H7 (cell line): ENCODE measurements around the gene RAD23B. TPM values are rescaled to one million over a fixed set of nuclear protein-coding genes. Genes with fewer than 3 reads are reported as not detected.
"Not testable (repeated sequence)": the region's sequence is repeated elsewhere in the genome, so short reads cannot be mapped to it uniquely, and the experiment has no call there.

Source experiments
- DNase-seq: peaks from one replicate; pipeline ENCODE4 v3.0.0; 2012
- H3K27me3 ChIP-seq: 2 replicates; pipeline ENCODE4 v1.6.0; 2011; ENCODE audit warnings: mild to moderate bottlenecking, low read length; ENCODE audit not compliant: control insufficient read depth, insufficient read depth
- H3K36me3 ChIP-seq: replicated peaks from 2 replicates; pipeline ENCODE4 v1.5.1; 2011; ENCODE audit warnings: low read length; ENCODE audit not compliant: control insufficient read depth, insufficient read depth
- H3K4me3 ChIP-seq: 2 replicates; pipeline ENCODE4 v1.5.1; 2011; ENCODE audit warnings: low read depth, mild to moderate bottlenecking, control low read depth, low read length, moderate library complexity; ENCODE audit not compliant: insufficient read depth
- total RNA-seq: library from RNA; depleted of rRNA; stranded (reverse); fragments of >200 nt; shearing (Covaris generic); gene quantifications from 2 replicates; pipeline ENCODE4 v1.2.3, GENCODE V29; 2014

Gene RAD23B
- total RNA-seq, 1 experiment from 2014 or later = 137 TPM

DNA sequence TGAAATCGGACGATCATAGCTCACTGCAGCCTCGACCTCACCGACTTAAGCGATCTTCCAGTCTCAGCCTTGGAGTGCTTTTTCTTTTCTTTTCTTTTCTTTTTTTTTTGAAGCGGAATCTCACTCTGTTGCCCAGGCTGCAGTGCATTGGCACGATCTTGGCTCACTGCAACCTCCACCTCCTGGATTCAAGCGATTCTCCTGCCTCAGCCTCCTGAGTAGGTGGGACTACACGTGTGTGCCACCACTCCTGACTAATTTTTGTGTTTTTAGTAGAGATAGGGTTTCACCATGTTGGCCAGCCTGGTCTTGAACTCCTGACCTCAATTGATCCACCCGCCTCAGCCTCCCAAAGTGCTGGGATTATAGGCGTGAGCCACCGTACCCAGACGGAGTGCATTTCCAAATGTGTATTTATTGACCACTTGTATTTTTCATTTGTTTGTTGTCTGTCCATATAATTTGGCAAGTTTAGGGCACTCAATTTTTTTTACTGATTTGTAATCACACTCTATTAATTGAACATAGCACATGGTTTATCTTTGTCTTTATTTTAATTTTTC, 23.2 kb upstream of the RAD23B start:
- not testable (repeated sequence) for H3K36me3 ChIP-seq, H3K4me3 ChIP-seq, DNase-seq, H3K27me3 ChIP-seq

DNA sequence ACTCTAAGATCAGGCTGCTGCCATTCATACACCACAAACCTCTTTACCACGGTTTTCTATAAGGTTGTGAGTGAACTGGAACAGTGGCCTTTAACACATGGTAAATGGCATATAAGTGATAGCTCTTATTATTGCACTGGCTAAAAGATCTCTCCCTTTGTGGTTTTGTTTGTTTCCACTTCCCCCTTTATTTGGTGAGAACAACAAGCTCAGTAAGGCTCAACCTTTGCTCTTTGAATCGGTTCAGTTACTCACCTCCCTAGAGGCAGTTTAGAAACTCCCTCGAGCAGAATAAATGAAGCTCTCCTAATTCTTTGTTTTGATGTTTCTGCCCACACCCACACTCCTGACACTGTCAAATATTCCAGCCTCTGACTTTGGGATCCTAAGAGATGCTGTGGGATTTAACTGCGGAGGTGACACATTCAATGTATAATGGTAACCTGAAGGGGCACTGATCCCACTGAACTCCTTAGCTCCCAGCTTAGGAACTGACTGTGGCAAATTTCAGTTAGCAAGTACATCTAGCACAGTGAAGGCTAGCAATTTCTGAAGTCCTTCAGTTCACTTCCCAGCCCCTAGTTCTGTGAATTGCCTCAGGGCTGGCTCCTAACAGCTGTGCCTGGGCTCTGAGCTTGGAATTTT, 22.5 kb upstream of the RAD23B start:
- peak; percentile 24 for DNase-seq
- Histone ChIP-seq H3K27me3 (no peaks in the 10 kb centered on the region), H3K36me3 (no peaks in the 10 kb centered on the region), H3K4me3 (no peak overlapping the region)

DNA sequence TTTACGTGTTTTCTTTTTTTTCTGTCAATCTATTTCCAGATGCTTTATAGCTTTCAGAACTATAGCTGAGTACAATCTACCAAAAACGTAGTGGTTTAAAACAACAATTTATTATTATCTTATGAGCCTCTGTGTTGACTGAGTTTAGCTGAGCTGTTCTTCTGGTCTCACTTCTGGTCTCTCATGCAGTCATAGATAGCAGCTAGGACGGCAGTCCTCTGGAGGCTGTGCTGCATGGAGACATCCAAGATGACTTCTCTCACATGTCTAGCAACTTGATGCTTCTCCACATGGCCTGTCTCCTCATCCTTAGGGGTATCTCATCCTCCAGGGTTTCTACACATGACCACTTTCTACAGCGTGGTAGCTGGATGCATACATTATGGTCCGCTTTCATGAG, 22.0 kb upstream of the RAD23B start:
- Histone ChIP-seq H3K27me3 (no peaks in the 10 kb centered on the region), H3K4me3 (no peak overlapping the region), H3K36me3 (no peaks in the 10 kb centered on the region)
- DNase-seq = no peak

DNA sequence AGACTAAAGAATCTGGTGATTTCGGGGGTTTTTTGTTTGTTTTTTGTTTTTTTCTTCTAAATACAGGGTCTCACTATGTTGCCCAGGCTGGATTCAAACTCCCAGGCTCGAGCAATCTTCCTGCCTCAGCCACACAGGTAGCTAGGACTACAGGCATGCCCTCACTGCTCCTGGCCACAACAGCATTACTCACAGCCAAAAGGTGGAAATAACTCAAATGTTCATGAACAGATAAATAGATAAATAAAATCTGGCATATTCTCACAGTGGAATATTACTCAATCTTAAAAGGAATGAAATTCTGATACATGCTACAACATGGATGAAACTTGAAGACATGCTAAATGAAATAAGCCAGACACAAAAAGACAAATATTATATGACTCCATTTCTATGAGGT, 19.8 kb upstream of the RAD23B start:
- Histone ChIP-seq H3K36me3 (no peaks in the 10 kb centered on the region), H3K4me3 (no peak overlapping the region), H3K27me3 (no peaks in the 10 kb centered on the region)
- no peak for DNase-seq

DNA sequence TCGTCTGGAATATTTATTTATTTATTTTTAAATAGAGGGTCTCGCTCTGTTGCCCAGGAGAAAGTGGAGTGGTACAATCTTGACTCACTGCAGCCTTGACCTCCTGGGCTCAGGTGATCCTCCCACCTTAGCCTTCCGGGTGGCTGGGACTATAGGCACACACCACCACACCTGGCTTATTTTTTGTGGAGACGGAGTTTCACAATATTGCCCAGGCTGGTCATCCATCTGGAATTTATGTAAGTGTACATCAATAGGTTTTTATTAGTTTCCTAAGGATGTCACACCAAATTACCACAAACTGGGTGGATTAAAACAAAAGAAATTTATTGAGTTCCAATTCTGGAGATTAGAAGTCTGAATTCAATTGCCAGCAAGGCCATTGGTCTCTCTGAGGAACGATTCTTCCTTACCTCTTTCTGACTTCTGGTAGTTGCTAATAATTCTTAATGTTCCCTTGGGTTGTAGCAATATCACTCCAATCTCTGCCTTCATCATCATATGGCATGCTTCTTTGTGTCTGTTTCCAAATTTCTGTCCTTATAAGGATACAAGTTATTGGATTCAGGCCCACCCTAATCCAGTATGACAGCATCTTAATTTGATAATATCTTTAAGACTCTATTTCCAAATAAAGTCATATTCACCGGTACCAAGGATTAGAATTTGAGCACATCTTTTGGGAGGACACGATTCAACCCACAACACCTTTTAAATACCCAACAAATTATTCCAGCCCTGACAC, 16.3 kb upstream of the RAD23B start:
- Histone ChIP-seq H3K4me3 (no peak overlapping the region), H3K27me3 (no peaks in the 10 kb centered on the region), H3K36me3 (no peaks in the 10 kb centered on the region)
- DNase-seq = no peak

DNA sequence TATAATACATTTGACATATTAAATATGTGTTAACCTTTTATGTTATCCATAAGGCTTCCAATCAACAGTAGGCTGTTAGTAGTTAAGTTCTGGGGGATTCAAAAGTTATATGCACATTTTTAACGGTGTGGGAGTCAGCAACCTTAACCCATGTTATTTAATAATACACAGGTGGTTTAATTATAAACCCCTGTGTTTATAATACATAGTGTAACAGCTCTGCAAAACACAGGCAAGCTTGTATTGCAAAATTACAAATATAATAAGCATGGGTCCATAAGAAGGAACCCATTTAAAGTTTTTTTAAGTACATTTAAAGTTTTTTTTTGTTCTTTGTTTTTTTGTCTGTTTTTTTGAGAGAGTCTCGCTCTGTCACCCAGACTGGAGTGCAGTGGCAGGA, 14.5 kb upstream of the RAD23B start:
- Histone ChIP-seq H3K36me3 (no peaks in the 10 kb centered on the region), H3K4me3 (no peak overlapping the region), H3K27me3 (no peaks in the 10 kb centered on the region)
- DNase-seq = no peak

DNA sequence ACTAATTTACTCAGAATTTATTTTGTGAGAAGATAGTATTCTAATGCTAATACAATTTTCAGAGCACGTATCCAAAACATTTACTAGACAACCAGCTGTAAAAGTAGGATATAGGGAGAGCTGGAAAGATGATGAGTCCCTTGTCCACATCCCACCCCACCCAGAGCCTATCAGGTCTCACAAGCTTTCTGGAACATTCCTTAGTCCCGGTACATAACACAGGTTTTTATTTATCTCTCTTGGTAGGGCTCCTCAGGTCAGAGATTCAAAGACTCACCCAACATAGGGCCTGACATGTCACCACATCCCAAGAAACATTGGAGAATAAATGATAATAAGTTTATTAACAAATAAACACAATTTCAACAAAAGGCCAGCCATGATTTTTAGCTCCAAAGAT, 13.8 kb upstream of the RAD23B start:
- Histone ChIP-seq H3K36me3 (no peaks in the 10 kb centered on the region), H3K4me3 (no peak overlapping the region), H3K27me3 (no peaks in the 10 kb centered on the region)
- no peak for DNase-seq

DNA sequence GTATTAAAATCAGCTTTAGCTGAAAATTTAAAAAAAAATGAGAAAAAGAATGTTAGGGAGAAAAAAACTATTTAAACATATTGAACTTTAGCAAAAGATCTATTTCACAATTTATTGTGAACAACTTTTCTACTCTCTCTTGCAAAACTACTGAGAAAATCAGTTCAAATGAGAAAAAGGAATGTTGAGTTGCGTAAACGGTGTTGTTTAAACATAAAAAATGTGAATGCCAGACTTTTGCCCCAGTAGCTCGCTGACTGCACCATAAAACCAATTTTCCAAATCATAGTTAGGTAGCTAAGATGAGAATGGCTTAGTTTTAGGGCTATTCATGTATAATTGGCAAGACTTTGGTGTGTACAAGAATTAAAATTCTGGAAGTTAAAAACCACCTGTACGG, 13.4 kb upstream of the RAD23B start:
- no peak overlapping the region for H3K4me3 ChIP-seq
- no peaks in the 10 kb centered on the region for H3K36me3 ChIP-seq
- no peak for DNase-seq
- H3K27me3 ChIP-seq = no peaks in the 10 kb centered on the region

DNA sequence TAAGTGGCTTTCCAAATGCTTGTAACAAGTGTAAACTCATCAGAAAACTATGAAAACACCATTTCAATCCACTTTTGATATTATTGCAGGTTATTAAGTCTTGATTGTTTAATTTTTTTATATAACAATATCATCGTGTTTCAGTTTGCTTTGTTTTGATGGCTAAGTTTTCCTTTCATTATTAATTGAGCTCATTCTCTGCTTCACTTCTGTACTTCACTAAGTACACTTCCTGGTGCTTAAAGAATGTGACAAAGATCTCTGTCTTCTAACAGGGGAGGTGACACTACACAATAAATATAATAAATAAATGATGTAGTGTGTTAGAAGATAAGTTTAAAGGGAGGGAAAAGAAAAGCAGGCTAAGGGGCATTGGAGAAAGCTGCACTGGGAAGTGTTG, 13.0 kb upstream of the RAD23B start:
- DNase-seq = no peak
- Histone ChIP-seq H3K27me3 (no peaks in the 10 kb centered on the region), H3K4me3 (no peak overlapping the region), H3K36me3 (no peaks in the 10 kb centered on the region)

DNA sequence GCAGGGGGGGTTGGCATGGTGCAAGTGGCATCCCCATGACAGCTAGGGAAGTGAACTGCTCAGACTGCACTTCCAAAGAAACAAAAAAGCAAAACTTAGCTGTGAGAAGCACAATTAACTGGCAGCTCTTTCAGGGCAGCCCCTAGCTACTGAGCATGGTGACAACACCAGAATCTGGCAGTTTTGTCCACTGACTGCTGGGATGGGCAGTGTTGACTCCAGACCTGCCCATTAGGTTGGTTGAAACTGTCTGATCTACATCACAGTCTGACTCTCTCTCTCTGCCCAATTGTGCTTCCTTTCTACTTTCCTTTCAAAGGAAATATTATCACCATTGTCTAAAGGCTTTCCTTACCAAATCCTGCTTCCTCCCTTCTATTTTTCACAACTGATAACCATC, 12.5 kb upstream of the RAD23B start:
- no peak for DNase-seq
- Histone ChIP-seq H3K4me3 (no peak overlapping the region), H3K36me3 (no peaks in the 10 kb centered on the region)

DNA sequence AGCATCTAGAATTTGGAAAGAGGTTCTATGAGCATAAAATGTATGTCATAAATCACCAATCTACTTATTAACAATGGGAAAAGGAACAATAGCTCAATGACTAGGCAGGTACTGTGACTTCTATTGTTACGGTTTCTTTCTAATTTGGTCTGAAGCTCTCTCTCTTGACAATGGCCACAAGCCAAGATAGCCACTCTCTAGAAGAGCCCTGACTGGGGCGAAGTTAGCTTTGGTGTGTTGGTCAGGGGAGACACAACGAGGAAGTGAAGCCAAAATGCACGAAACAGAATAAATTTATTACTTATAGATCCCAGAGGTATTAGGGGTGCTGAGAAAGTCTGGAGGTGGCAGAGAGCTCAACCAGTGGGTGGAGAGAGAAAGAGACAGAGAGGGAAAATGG, 9.4 kb upstream of the RAD23B start:
- Histone ChIP-seq H3K4me3 (no peak overlapping the region), H3K36me3 (no peaks in the 10 kb centered on the region), H3K27me3 (no peaks in the 10 kb centered on the region)
- DNase-seq = no peak

More for the DNA sequence above, 12.5 kb upstream of the RAD23B start:
- H3K27me3 ChIP-seq = no peaks in the 10 kb centered on the region

DNA sequence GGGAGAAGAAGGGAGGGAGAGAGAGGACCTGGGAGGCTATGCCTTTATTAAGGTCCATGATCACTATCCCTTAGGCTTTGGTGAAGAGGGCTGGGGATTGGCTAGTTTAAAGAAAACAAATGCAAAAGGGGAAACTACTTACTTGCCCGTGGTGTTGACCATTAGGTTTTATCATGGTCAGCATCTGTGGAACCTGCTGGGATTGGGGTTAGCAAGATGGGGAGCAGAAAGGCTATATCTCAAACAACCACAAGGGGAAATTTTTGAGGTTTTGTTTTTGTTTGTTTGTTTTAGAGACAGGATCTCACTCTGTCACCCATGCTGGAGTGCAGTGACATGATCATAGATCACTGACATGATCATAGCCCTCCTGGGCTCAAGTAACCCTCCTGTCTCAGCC, 9.0 kb upstream of the RAD23B start:
- H3K27me3 ChIP-seq = no peaks in the 10 kb centered on the region
- no peak for DNase-seq
- H3K36me3 ChIP-seq = no peaks in the 10 kb centered on the region
- H3K4me3 ChIP-seq = no peak overlapping the region

DNA sequence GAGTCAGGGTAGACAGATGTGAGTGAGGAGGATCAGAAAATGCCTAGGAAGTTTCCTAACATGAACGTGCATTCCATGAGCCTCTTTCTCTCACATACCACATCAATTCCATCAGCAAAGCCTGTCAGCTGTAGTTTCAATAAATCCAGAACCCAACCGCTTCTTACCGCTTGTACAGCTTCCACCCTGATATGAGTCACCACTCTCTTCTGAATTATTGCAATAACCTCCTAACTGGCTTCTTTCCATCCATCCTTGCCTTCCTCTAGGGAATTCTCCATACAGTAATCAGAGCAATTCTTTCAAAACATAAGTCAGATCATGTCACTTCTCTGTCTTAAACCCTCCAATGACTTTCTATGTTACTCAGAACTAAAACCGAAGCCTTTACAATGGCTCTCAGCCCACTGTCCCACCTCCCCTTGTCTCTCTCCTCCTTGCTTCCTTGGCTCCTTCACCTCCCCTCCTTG, 8.1 kb upstream of the RAD23B start:
- Histone ChIP-seq H3K36me3 (no peaks in the 10 kb centered on the region), H3K4me3 (no peak overlapping the region), H3K27me3 (no peaks in the 10 kb centered on the region)
- no peak for DNase-seq

DNA sequence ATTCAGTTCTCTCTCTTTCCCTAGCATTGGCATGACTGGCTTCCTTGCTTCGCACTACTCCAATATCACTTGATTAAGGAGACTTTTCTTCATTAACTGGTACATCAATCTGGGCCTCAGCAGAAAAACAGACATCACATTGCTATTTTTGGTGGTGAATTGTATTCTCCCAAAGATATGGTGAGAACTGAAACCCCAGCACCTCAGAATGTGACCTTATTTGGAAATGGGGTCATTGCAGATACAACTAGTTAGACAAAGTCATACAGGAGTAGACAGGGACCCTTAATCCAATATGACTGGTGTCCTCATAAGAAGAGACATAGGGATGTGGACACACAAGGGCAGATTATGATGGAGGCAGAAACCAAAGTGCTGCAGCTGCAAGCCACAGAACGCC, 7.5 kb upstream of the RAD23B start:
- no peak overlapping the region for H3K4me3 ChIP-seq
- no peak for DNase-seq
- H3K27me3 ChIP-seq = no peaks in the 10 kb centered on the region
- H3K36me3 ChIP-seq = no peaks in the 10 kb centered on the region

DNA sequence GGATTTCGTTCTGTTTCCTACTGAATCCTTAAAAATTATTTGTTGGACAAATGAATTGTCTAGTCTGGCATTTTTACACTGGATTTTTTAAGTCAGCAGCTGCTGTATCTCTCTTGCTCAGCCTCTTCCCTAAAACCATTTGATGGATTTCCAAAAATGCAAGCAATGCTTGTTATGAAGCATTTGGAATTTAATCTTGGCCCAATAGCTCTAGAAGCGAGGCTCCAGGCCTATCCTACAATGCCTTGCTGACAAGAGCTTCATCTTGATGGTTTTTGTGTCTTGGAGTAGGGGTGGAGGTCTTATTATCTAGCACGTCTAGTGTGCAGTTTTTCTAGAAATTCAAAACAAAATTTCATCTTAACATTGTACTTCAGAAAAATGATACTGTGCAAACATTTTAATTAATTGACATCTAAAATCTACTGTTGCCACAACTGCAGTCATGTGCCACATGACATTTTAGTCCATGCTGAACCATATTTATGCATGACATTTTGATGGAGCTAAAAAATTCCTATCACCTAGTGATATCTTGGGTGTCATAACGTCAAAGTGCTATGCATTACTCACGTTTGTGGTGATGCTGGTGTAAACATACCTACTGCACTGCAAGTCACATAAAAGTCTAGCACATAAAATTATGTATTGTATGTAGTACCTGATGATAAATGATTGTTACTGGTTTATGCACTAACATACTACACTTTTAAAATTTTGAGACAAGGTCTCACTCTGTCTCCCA, 5.9 kb upstream of the RAD23B start:
- Histone ChIP-seq H3K27me3 (no peaks in the 10 kb centered on the region), H3K4me3 (no peak overlapping the region), H3K36me3 (no peaks in the 10 kb centered on the region)
- no peak for DNase-seq
